ENCODE results near the gene MTMR4. TPM values are rescaled to one million over a fixed set of nuclear protein-coding genes. Genes with fewer than 3 reads are reported as not detected.
A peak's percentile ranks its signal among the peaks of the same experiment; 100 is the strongest.
"Not testable (repeated sequence)": the region's sequence is repeated elsewhere in the genome, so short reads cannot be mapped to it uniquely, and the experiment has no call there.

MTMR4 gene
- polyA plus RNA-seq, 4 donors = 37.1 to 74.0 (median 55.0) TPM

- no peak for DNase-seq (ENCODE audit: low read depth in 4 of 4, low spot score in 2 of 4)
These were observed 13.5 kb upstream of the MTMR4 start for GRCh38 chr17:58527949-58528348.

- DNase-seq (ENCODE audit: low read depth in 4 of 4, low spot score in 2 of 4) = no peak
These were observed 12.9 kb upstream of the MTMR4 start for GRCh38 chr17:58527306-58527705.

GRCh38 chr17:58525239-58525638 is 10.8 kb upstream of the MTMR4 start:
- no peak for DNase-seq (ENCODE audit: low read depth in 4 of 4, low spot score in 2 of 4)

- no peak for DNase-seq (ENCODE audit: low read depth in 4 of 4, low spot score in 2 of 4)
These were observed 7.2 kb upstream of the MTMR4 start for GRCh38 chr17:58521680-58522079.

GRCh38 chr17:58520843-58521430 is 6.5 kb upstream of the MTMR4 start:
- DNase-seq (ENCODE audit: low read depth in 4 of 4, low spot score in 2 of 4) = no peak

GRCh38 chr17:58517928-58518609 is 3.6 kb upstream of the MTMR4 start:
- peak; percentile 98 to 99 (median 98) for DNase-seq (ENCODE audit: low read depth in 4 of 4, low spot score in 2 of 4)

GRCh38 chr17:58517378-58517927 is 3.0 kb upstream of the MTMR4 start:
- DNase-seq (ENCODE audit: low read depth in 4 of 4, low spot score in 2 of 4) = peak in 1 of 4 donors; percentile 56

GRCh38 chr17:58516644-58517377 is 2.4 kb upstream of the MTMR4 start:
- no peak for DNase-seq (ENCODE audit: low read depth in 4 of 4, low spot score in 2 of 4)

- no peak for DNase-seq (ENCODE audit: low read depth in 4 of 4, low spot score in 2 of 4)
These were observed 848 bp upstream of the MTMR4 start for GRCh38 chr17:58515286-58515685.

- no peak for DNase-seq (ENCODE audit: low read depth in 4 of 4, low spot score in 2 of 4)
These were observed 326 bp upstream of the MTMR4 start for GRCh38 chr17:58514770-58515157.

GRCh38 chr17:58513267-58513964 is 1.0 kb downstream of the MTMR4 start:
- DNase-seq (ENCODE audit: low read depth in 4 of 4, low spot score in 2 of 4) = no peak

GRCh38 chr17:58510075-58510474 is 4.4 kb downstream of the MTMR4 start:
- no peak for DNase-seq (ENCODE audit: low read depth in 4 of 4, low spot score in 2 of 4)

GRCh38 chr17:58508341-58509067 is 5.9 kb downstream of the MTMR4 start:
- DNase-seq (ENCODE audit: low read depth in 4 of 4, low spot score in 2 of 4) = no peak

- no peak for DNase-seq (ENCODE audit: low read depth in 4 of 4, low spot score in 2 of 4)
These were observed 7.3 kb downstream of the MTMR4 start for GRCh38 chr17:58507123-58507634.

GRCh38 chr17:58506354-58507080 is 7.9 kb downstream of the MTMR4 start:
- DNase-seq (ENCODE audit: low read depth in 4 of 4, low spot score in 2 of 4) = no peak

- no peak for DNase-seq (ENCODE audit: low read depth in 4 of 4, low spot score in 2 of 4)
These were observed 9.5 kb downstream of the MTMR4 start for GRCh38 chr17:58504826-58505351.

- no peak for DNase-seq (ENCODE audit: low read depth in 4 of 4, low spot score in 2 of 4)
These were observed 10.6 kb downstream of the MTMR4 start for GRCh38 chr17:58503866-58504265.

GRCh38 chr17:58503134-58503533 is 11.3 kb downstream of the MTMR4 start:
- DNase-seq (ENCODE audit: low read depth in 4 of 4, low spot score in 2 of 4) = not testable (repeated sequence)

GRCh38 chr17:58501451-58501850 is 13.0 kb downstream of the MTMR4 start:
- no peak for DNase-seq (ENCODE audit: low read depth in 4 of 4, low spot score in 2 of 4)
